ENCODE results near the gene RNPEPL1. TPM values are rescaled to one million over a fixed set of nuclear protein-coding genes. Genes with fewer than 3 reads are reported as not detected.

Gene RNPEPL1
- total RNA-seq, 1 experiment from 2014 or later = 25.8 TPM

GRCh38 chr2:240589850-240590525 lies 21.7 kb downstream of the RNPEPL1 start:
- Histone ChIP-seq H3K4me1 (ENCODE audit: insufficient read depth, low read length) (peaks cover 16% of the 10 kb centered on the region), H3K9me2 (replicated peaks; ENCODE audit: low read length) (no peaks in the 10 kb centered on the region), H4K20me1 (ENCODE audit: low read length) (peaks cover 8% of the 10 kb centered on the region; the same call in 1 of the 2 replicates), H2AFZ (ENCODE audit: low read length) (no peak overlapping the region), H3K9ac (ENCODE audit: low read length) (no peak overlapping the region), H3K4me2 (ENCODE audit: low read length) (no peak overlapping the region), H3K79me2 (ENCODE audit: low read length) (peaks cover 69% of the 10 kb centered on the region), H3K9me3 (ENCODE audit: low read length) (no peaks in the 10 kb centered on the region), H3K4me3 (ENCODE audit: low read length) (no peak overlapping the region), H3K27me3 (ENCODE audit: low read length) (no peaks in the 10 kb centered on the region), H3K36me3 (ENCODE audit: low read depth, low read length) (no peaks in the 10 kb centered on the region), H3K27ac (ENCODE audit: low read length) (no peak overlapping the region), H3F3A (ENCODE audit: low read length, unreplicated experiment) (no peaks in the 10 kb centered on the region)
- intact Hi-C loops (cut with micrococcal nuclease) = no loop called here
- DNase-seq (no peak), ATAC-seq (no peak)
- TF ChIP-seq CTCF (conservative IDR thresholded peaks at IDR 0.05; ENCODE audit: low read depth, low read length) (no peak), EZH2phosphoT487 (IDR thresholded peaks at IDR 0.05; ENCODE audit: borderline replicate concordance, low read length) (no peak), EZH2 (IDR thresholded peaks at IDR 0.05; ENCODE audit: low read length, unreplicated experiment) (no peak)
- CTCF ChIA-PET = no interaction called here
- no TSS peak for BruUV-seq (replicated peaks)
- POLR2A ChIA-PET (ENCODE audit: unreplicated experiment) = no interaction called here

GRCh38 chr2:240590681-240591111 lies 22.4 kb downstream of the RNPEPL1 start:
- DNase-seq (no peak), ATAC-seq (no peak)
- POLR2A ChIA-PET (ENCODE audit: unreplicated experiment) = no interaction called here
- BruUV-seq (replicated peaks) = no TSS peak
- Histone ChIP-seq H3K36me3 (ENCODE audit: low read depth, low read length) (no peaks in the 10 kb centered on the region), H3K9me3 (ENCODE audit: low read length) (no peaks in the 10 kb centered on the region), H3K27ac (ENCODE audit: low read length) (no peak overlapping the region), H3K79me2 (ENCODE audit: low read length) (peaks cover 62% of the 10 kb centered on the region), H3K4me1 (ENCODE audit: insufficient read depth, low read length) (peaks cover 11% of the 10 kb centered on the region; the same call in 1 of the 2 replicates), H3K4me3 (ENCODE audit: low read length) (no peak overlapping the region), H3K4me2 (ENCODE audit: low read length) (no peak overlapping the region), H4K20me1 (ENCODE audit: low read length) (peaks cover 8% of the 10 kb centered on the region; the same call in 1 of the 2 replicates), H3K9me2 (replicated peaks; ENCODE audit: low read length) (no peaks in the 10 kb centered on the region), H2AFZ (ENCODE audit: low read length) (no peak overlapping the region), H3K27me3 (ENCODE audit: low read length) (no peaks in the 10 kb centered on the region), H3F3A (ENCODE audit: low read length, unreplicated experiment) (no peaks in the 10 kb centered on the region), H3K9ac (ENCODE audit: low read length) (no peak overlapping the region)
- TF ChIP-seq EZH2 (IDR thresholded peaks at IDR 0.05; ENCODE audit: low read length, unreplicated experiment) = no peak
- no peak for TF ChIP-seq CTCF (conservative IDR thresholded peaks at IDR 0.05; ENCODE audit: low read depth, low read length)
- TF ChIP-seq EZH2phosphoT487 (IDR thresholded peaks at IDR 0.05; ENCODE audit: borderline replicate concordance, low read length) = no peak
- intact Hi-C loops (cut with micrococcal nuclease) = no loop called here
- CTCF ChIA-PET = no interaction called here

- Histone ChIP-seq H2AFZ (ENCODE audit: low read length) (no peak overlapping the region), H3F3A (ENCODE audit: low read length, unreplicated experiment) (no peaks in the 10 kb centered on the region), H3K79me2 (ENCODE audit: low read length) (peaks cover 57% of the 10 kb centered on the region), H3K4me1 (ENCODE audit: insufficient read depth, low read length) (peaks cover 11% of the 10 kb centered on the region; the same call in 1 of the 2 replicates), H3K27me3 (ENCODE audit: low read length) (no peaks in the 10 kb centered on the region), H3K9me3 (ENCODE audit: low read length) (no peaks in the 10 kb centered on the region), H3K9ac (ENCODE audit: low read length) (no peak overlapping the region), H3K4me3 (ENCODE audit: low read length) (no peak overlapping the region), H3K27ac (ENCODE audit: low read length) (no peak overlapping the region), H3K4me2 (ENCODE audit: low read length) (no peak overlapping the region), H3K9me2 (replicated peaks; ENCODE audit: low read length) (no peaks in the 10 kb centered on the region), H3K36me3 (ENCODE audit: low read depth, low read length) (no peaks in the 10 kb centered on the region), H4K20me1 (ENCODE audit: low read length) (peaks cover 8% of the 10 kb centered on the region; the same call in 1 of the 2 replicates)
- ChIA-PET CTCF (no interaction called here), POLR2A (ENCODE audit: unreplicated experiment) (no interaction called here)
- BruUV-seq (replicated peaks) = no TSS peak
- no peak for TF ChIP-seq CTCF (conservative IDR thresholded peaks at IDR 0.05; ENCODE audit: low read depth, low read length)
- no peak for TF ChIP-seq EZH2 (IDR thresholded peaks at IDR 0.05; ENCODE audit: low read length, unreplicated experiment)
- no peak for TF ChIP-seq EZH2phosphoT487 (IDR thresholded peaks at IDR 0.05; ENCODE audit: borderline replicate concordance, low read length)
- intact Hi-C loops (cut with micrococcal nuclease) = no loop called here
- no peak for DNase-seq
- ATAC-seq = no peak
These were observed 22.9 kb downstream of the RNPEPL1 start for GRCh38 chr2:240591226-240591625.

Data from PC-3 (cell line).